ENCODE data around the gene NPEPPS.

The NPEPPS gene

GRCh38 chr17:47643116-47643515 is 112.2 kb downstream of the NPEPPS start:
- Histone ChIP-seq H3K27me3 (ENCODE audit: insufficient read depth, low read length, poor library complexity) (no peaks in the 10 kb centered on the region), H4K8ac (ENCODE audit: low read depth, low read length) (no peak overlapping the region), H3K36me3 (ENCODE audit: control insufficient read depth, insufficient read depth, low read length) (no peaks in the 10 kb centered on the region), H3K18ac (ENCODE audit: low read length) (no peak overlapping the region), H3K4ac (ENCODE audit: low read depth, low read length) (no peak overlapping the region), H3K4me3 (ENCODE audit: low read length) (no peak overlapping the region), H3K79me2 (ENCODE audit: control insufficient read depth, insufficient read depth, low read length) (no peaks in the 10 kb centered on the region), H4K5ac (ENCODE audit: low read length) (no peak overlapping the region), H3K9ac (ENCODE audit: low read length) (no peak overlapping the region), H2BK120ac (ENCODE audit: low read depth, low read length) (no peak overlapping the region), H2AK5ac (ENCODE audit: low read length) (no peak overlapping the region), H3K4me1 (ENCODE audit: control insufficient read depth, low read depth, low read length) (no peaks in the 10 kb centered on the region), H3K56ac (ENCODE audit: low read length) (no peak overlapping the region), H3K27ac (ENCODE audit: low read depth, low read length) (no peak overlapping the region), H3K79me1 (ENCODE audit: low read length) (no peaks in the 10 kb centered on the region), H2BK15ac (replicated peaks; ENCODE audit: low read depth) (no peak overlapping the region), H3K23ac (ENCODE audit: low read length) (no peak overlapping the region), H3K4me2 (ENCODE audit: low read length) (no peak overlapping the region), H2BK5ac (ENCODE audit: low read length) (no peak overlapping the region)
- WGBS (ENCODE audit: extremely low coverage, insufficient coverage, low lambda C conversion rate), result no CpG with 5 or more reads among the region's 2 CpGs
- DNase-seq, result no peak

- H3K4me2 ChIP-seq (ENCODE audit: low read length), result no peak overlapping the region
- no peak overlapping the region for H3K4me3 ChIP-seq (ENCODE audit: low read length)
- no peak overlapping the region for H3K56ac ChIP-seq (ENCODE audit: low read length)
- no peak overlapping the region for H2BK5ac ChIP-seq (ENCODE audit: low read length)
- no peak overlapping the region for H2BK120ac ChIP-seq (ENCODE audit: low read depth, low read length)
- no peak overlapping the region for H3K23ac ChIP-seq (ENCODE audit: low read length)
- H3K79me1 ChIP-seq (ENCODE audit: low read length), result no peaks in the 10 kb centered on the region
- H2AK5ac ChIP-seq (ENCODE audit: low read length), result no peak overlapping the region
- no peaks in the 10 kb centered on the region for H3K4me1 ChIP-seq (ENCODE audit: control insufficient read depth, low read depth, low read length)
- H4K8ac ChIP-seq (ENCODE audit: low read depth, low read length), result no peak overlapping the region
- no peak overlapping the region for H4K5ac ChIP-seq (ENCODE audit: low read length)
- H3K4ac ChIP-seq (ENCODE audit: low read depth, low read length), result no peak overlapping the region
- no peak for DNase-seq
- H3K27ac ChIP-seq (ENCODE audit: low read depth, low read length), result no peak overlapping the region
- no CpG with 5 or more reads among the region's 5 CpGs for WGBS (ENCODE audit: extremely low coverage, insufficient coverage, low lambda C conversion rate)
- H3K9ac ChIP-seq (ENCODE audit: low read length), result no peak overlapping the region
- peaks cover 2% of the 10 kb centered on the region for H3K79me2 ChIP-seq (ENCODE audit: control insufficient read depth, insufficient read depth, low read length)
- H3K27me3 ChIP-seq (ENCODE audit: insufficient read depth, low read length, poor library complexity), result no peaks in the 10 kb centered on the region
- H3K18ac ChIP-seq (ENCODE audit: low read length), result no peak overlapping the region
- H2BK15ac ChIP-seq (replicated peaks; ENCODE audit: low read depth), result no peak overlapping the region
- H3K36me3 ChIP-seq (ENCODE audit: control insufficient read depth, insufficient read depth, low read length), result no peaks in the 10 kb centered on the region
Measured at GRCh38 chr17:47644324-47644723, 113.4 kb downstream of the NPEPPS start.

- peak; percentile 100 for DNase-seq
- peaks cover 2% of the 10 kb centered on the region for H3K4me1 ChIP-seq (ENCODE audit: control insufficient read depth, low read depth, low read length)
- peak within 1 kb of the TSS; percentile 95 for H3K4me3 ChIP-seq (ENCODE audit: low read length)
- peak within 1 kb of the TSS; percentile 52 for H2BK120ac ChIP-seq (ENCODE audit: low read depth, low read length)
- H3K9ac ChIP-seq (ENCODE audit: low read length), result peak within 1 kb of the TSS; percentile 97
- peaks cover 4% of the 10 kb centered on the region for H3K36me3 ChIP-seq (ENCODE audit: control insufficient read depth, insufficient read depth, low read length)
- WGBS (ENCODE audit: extremely low coverage, insufficient coverage, low lambda C conversion rate), result no CpG with 5 or more reads among the region's 74 CpGs
- peak within 1 kb of the TSS; percentile 76 for H2BK5ac ChIP-seq (ENCODE audit: low read length)
- peaks cover 36% of the 10 kb centered on the region for H3K79me2 ChIP-seq (ENCODE audit: control insufficient read depth, insufficient read depth, low read length)
- H3K4me2 ChIP-seq (ENCODE audit: low read length), result peak within 1 kb of the TSS; percentile 80
- peak within 1 kb of the TSS; percentile 29 for H3K23ac ChIP-seq (ENCODE audit: low read length)
- H4K5ac ChIP-seq (ENCODE audit: low read length), result peak within 1 kb of the TSS; percentile 92
- H3K56ac ChIP-seq (ENCODE audit: low read length), result peak within 1 kb of the TSS; percentile 97
- peak within 1 kb of the TSS; percentile 93 for H4K8ac ChIP-seq (ENCODE audit: low read depth, low read length)
- H3K27me3 ChIP-seq (ENCODE audit: insufficient read depth, low read length, poor library complexity), result no peaks in the 10 kb centered on the region
- peak within 1 kb of the TSS; percentile 99 for H3K4ac ChIP-seq (ENCODE audit: low read depth, low read length)
- H2BK15ac ChIP-seq (replicated peaks; ENCODE audit: low read depth), result no peak within 1 kb of the TSS
- H3K79me1 ChIP-seq (ENCODE audit: low read length), result no peaks in the 10 kb centered on the region
- peak within 1 kb of the TSS; percentile 95 for H3K27ac ChIP-seq (ENCODE audit: low read depth, low read length)
- H2AK5ac ChIP-seq (ENCODE audit: low read length), result peak within 1 kb of the TSS; percentile 88
- peak within 1 kb of the TSS; percentile 94 for H3K18ac ChIP-seq (ENCODE audit: low read length)
Measured at GRCh38 chr17:47649153-47649971, 118.5 kb downstream of the NPEPPS start, which contains the start of gene KPNB1. Gene KPNB1, plus strand, starts transcription at chr17:47649919. Its CDS starts 326 bp downstream, at chr17:47650245.

GRCh38 chr17:47649972-47650524 is 119.1 kb downstream of the NPEPPS start:
- H4K8ac ChIP-seq (ENCODE audit: low read depth, low read length), result peak overlapping the region; percentile 93
- no CpG with 5 or more reads among the region's 48 CpGs for WGBS (ENCODE audit: extremely low coverage, insufficient coverage, low lambda C conversion rate)
- peak overlapping the region; percentile 48 for H2BK120ac ChIP-seq (ENCODE audit: low read depth, low read length)
- peak overlapping the region; percentile 99 for H3K4ac ChIP-seq (ENCODE audit: low read depth, low read length)
- DNase-seq, result peak; percentile 77
- peaks cover 5% of the 10 kb centered on the region for H3K79me1 ChIP-seq (ENCODE audit: low read length)
- peak overlapping the region; percentile 75 for H3K4me3 ChIP-seq (ENCODE audit: low read length)
- H2BK5ac ChIP-seq (ENCODE audit: low read length), result peak overlapping the region; percentile 71
- peak overlapping the region; percentile 95 for H3K27ac ChIP-seq (ENCODE audit: low read depth, low read length)
- peak overlapping the region; percentile 92 for H3K9ac ChIP-seq (ENCODE audit: low read length)
- peaks cover 2% of the 10 kb centered on the region for H3K4me1 ChIP-seq (ENCODE audit: control insufficient read depth, low read depth, low read length)
- peak overlapping the region; percentile 94 for H3K18ac ChIP-seq (ENCODE audit: low read length)
- H3K23ac ChIP-seq (ENCODE audit: low read length), result no peak overlapping the region
- H2BK15ac ChIP-seq (replicated peaks; ENCODE audit: low read depth), result no peak overlapping the region
- no peak overlapping the region for H3K4me2 ChIP-seq (ENCODE audit: low read length)
- peaks cover 8% of the 10 kb centered on the region for H3K36me3 ChIP-seq (ENCODE audit: control insufficient read depth, insufficient read depth, low read length)
- H3K56ac ChIP-seq (ENCODE audit: low read length), result peak overlapping the region; percentile 94
- H3K79me2 ChIP-seq (ENCODE audit: control insufficient read depth, insufficient read depth, low read length), result peaks cover 43% of the 10 kb centered on the region
- no peak overlapping the region for H4K5ac ChIP-seq (ENCODE audit: low read length)
- H3K27me3 ChIP-seq (ENCODE audit: insufficient read depth, low read length, poor library complexity), result no peaks in the 10 kb centered on the region
- H2AK5ac ChIP-seq (ENCODE audit: low read length), result no peak overlapping the region

- Histone ChIP-seq H3K23ac (ENCODE audit: low read length) (no peak overlapping the region), H3K27ac (ENCODE audit: low read depth, low read length) (peak overlapping the region; percentile 86), H3K18ac (ENCODE audit: low read length) (peak overlapping the region; percentile 88), H3K56ac (ENCODE audit: low read length) (peak overlapping the region; percentile 97), H3K4me1 (ENCODE audit: control insufficient read depth, low read depth, low read length) (peaks cover 4% of the 10 kb centered on the region), H3K4me2 (ENCODE audit: low read length) (peak overlapping the region; percentile 80), H3K4ac (ENCODE audit: low read depth, low read length) (peak overlapping the region; percentile 90), H3K4me3 (ENCODE audit: low read length) (peak overlapping the region; percentile 95), H2BK5ac (ENCODE audit: low read length) (no peak overlapping the region), H3K36me3 (ENCODE audit: control insufficient read depth, insufficient read depth, low read length) (peaks cover 13% of the 10 kb centered on the region), H2AK5ac (ENCODE audit: low read length) (peak overlapping the region; percentile 86), H2BK120ac (ENCODE audit: low read depth, low read length) (no peak overlapping the region), H3K79me2 (ENCODE audit: control insufficient read depth, insufficient read depth, low read length) (peaks cover 50% of the 10 kb centered on the region), H4K5ac (ENCODE audit: low read length) (no peak overlapping the region), H3K79me1 (ENCODE audit: low read length) (peaks cover 11% of the 10 kb centered on the region), H4K8ac (ENCODE audit: low read depth, low read length) (no peak overlapping the region), H3K27me3 (ENCODE audit: insufficient read depth, low read length, poor library complexity) (no peaks in the 10 kb centered on the region), H2BK15ac (replicated peaks; ENCODE audit: low read depth) (no peak overlapping the region), H3K9ac (ENCODE audit: low read length) (peak overlapping the region; percentile 97)
- no CpG with 5 or more reads among the region's 39 CpGs for WGBS (ENCODE audit: extremely low coverage, insufficient coverage, low lambda C conversion rate)
- peak; percentile 99 for DNase-seq
Measured at GRCh38 chr17:47650525-47651522, 119.9 kb downstream of the NPEPPS start.
